D721Med (cell line): ENCODE data around the gene MFNG.
A peak's percentile ranks its signal among the peaks of the same experiment; 100 is the strongest.

Experiments used
- DNase-seq: peaks from one replicate; pipeline ENCODE4 v3.0.0; 2011; ENCODE audit warnings: low spot score; ENCODE audit not compliant: insufficient read length
- FAIRE-seq: peaks from 2 replicates; lab custom pipeline; 2011; peaks lifted over from hg19 to GRCh38; lab: Jason Lieb, UNC
- TF ChIP-seq, protein P1 (sequence below): IDR thresholded peaks from 2 replicates; pipeline ENCODE4 v1.5.1; 2012; ENCODE audit warnings: mild to moderate bottlenecking, control low read depth; ENCODE audit not compliant: insufficient read depth; ENCODE audit errors: missing control alignments

Gene MFNG

DNA sequence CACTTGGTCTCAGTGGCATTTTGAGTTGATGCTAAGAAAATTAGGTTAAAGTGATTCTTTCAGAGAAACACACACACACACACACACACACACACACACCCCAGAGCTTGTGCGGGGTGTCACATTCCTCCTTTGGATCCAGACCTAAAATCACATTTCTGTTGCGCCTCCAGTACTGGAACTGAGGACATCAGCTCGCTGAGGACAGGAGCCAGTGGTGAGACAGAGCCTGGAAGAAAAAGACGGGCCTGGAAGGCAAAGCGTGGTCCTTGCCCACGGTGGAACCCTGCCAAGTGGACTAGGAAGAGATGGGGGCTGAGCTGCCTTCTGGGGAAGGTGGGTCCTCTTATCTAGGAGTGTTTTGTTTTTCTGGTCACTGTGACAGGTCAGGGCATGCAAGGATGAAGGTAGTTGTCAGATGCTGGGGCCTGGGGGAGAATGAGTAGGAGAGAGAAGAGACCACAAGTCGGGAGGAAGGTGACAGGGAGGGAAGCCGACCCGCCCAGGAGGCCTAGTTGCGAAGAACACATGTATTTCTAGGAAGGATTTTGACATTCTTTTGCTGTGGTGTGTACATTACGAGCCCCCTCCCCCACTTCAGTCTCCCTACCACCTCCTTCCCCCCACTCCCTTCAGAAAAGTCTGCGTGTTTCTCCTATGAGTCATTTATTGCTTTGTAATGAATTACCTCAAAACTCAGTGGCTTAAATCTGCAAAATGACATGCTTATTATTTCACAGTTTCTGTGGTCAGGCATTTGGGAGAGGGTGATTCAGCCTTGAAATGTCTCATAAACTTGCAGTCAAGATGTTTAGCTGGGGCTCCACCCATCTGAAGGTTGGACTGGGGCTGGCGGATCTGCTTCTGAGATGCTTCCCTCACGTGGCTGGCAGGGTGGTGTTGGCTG lies 54.1 kb downstream of the MFNG start:
- TF ChIP-seq, protein P1, sequence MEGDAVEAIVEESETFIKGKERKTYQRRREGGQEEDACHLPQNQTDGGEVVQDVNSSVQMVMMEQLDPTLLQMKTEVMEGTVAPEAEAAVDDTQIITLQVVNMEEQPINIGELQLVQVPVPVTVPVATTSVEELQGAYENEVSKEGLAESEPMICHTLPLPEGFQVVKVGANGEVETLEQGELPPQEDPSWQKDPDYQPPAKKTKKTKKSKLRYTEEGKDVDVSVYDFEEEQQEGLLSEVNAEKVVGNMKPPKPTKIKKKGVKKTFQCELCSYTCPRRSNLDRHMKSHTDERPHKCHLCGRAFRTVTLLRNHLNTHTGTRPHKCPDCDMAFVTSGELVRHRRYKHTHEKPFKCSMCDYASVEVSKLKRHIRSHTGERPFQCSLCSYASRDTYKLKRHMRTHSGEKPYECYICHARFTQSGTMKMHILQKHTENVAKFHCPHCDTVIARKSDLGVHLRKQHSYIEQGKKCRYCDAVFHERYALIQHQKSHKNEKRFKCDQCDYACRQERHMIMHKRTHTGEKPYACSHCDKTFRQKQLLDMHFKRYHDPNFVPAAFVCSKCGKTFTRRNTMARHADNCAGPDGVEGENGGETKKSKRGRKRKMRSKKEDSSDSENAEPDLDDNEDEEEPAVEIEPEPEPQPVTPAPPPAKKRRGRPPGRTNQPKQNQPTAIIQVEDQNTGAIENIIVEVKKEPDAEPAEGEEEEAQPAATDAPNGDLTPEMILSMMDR = no peak
- FAIRE-seq (no peak), DNase-seq (no peak)

DNA sequence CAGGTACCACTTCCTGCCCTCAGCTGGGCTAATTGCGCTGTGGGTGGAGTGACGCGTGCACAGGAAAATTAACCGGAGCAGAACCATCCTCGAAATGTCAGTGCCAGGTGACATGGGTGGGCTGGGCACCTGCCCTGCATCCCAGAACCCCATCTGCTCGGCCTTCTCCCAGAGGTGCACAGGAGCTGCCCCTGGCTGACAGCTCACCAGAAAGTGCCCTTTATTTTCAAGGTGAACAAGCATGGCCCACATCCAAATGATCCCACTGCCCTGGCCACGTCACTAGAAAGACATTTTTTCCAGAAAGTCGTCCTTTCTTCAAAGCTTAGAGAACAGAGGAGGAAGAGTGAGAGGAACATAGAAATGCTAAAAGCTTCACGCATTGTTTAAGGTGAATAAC lies 54.8 kb downstream of the MFNG start:
- TF ChIP-seq, protein P1 = no peak
- DNase-seq (no peak), FAIRE-seq (no peak)

DNA sequence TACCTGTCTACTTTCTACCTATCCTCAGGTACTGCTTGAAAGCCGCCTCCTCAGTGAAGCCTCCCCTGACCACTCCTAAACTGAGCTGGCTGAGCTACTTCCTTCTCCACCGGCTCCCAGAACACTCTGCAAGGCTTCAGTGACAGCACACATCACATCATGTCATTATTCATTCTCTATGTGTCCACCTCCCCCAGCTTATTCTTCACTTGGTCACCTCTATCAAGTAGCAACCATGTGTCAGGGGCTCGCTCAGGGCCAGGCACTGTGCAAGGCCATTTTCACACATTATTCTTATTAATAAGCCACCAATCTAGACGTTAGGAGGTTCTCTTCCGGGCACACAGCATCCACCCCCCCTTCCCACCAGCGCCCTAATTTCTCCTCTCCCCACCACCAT lies 55.2 kb downstream of the MFNG start:
- DNase-seq (no peak), FAIRE-seq (no peak)
- TF ChIP-seq, protein P1 = no peak

DNA sequence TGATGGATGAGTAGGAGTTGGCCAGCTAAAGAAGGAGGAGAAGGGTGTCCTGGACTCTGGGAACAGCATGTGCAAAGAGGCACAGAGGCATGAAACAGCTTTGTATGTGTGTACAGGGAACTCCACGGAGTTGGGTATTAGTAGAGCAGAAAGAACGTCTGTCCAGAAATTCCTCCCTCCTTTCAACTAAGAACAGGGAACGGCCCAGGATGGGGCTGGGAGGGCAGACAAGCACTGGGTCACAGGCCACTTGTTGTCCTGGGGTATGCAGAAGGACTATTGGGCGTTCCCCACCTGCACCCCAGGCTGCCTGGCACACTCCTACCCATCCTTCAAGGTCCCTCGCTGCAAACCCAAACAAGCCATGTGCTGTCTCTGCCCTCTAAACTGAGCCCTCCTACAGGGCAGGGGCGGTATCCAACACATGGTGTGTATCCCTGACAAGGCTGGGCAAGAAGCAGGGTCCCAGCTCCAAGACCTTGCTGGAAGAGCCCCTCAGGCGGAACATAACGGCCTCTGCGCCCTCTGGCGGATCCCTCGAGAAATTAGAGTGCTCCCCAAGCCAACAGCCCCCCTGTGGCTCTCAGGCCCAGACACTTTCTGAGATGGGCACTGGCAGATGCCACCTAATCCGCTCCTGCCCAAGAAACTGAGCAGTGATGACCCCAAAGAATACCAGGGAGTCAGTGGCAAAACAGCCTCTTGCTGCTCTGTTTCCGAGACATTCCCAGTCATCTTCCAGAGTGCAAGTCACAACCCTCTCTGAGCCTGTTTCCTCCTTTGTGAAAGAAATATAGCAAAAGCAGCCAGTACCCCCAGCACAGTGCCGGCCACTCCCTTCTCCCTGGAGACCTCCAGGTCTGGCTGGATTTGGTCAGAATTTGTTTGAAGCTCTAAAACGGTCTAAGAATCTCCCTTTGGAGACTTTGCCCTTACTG lies 57.3 kb downstream of the MFNG start:
- TF ChIP-seq, protein P1 = peak; percentile 63
- no peak for FAIRE-seq
- no peak for DNase-seq

DNA sequence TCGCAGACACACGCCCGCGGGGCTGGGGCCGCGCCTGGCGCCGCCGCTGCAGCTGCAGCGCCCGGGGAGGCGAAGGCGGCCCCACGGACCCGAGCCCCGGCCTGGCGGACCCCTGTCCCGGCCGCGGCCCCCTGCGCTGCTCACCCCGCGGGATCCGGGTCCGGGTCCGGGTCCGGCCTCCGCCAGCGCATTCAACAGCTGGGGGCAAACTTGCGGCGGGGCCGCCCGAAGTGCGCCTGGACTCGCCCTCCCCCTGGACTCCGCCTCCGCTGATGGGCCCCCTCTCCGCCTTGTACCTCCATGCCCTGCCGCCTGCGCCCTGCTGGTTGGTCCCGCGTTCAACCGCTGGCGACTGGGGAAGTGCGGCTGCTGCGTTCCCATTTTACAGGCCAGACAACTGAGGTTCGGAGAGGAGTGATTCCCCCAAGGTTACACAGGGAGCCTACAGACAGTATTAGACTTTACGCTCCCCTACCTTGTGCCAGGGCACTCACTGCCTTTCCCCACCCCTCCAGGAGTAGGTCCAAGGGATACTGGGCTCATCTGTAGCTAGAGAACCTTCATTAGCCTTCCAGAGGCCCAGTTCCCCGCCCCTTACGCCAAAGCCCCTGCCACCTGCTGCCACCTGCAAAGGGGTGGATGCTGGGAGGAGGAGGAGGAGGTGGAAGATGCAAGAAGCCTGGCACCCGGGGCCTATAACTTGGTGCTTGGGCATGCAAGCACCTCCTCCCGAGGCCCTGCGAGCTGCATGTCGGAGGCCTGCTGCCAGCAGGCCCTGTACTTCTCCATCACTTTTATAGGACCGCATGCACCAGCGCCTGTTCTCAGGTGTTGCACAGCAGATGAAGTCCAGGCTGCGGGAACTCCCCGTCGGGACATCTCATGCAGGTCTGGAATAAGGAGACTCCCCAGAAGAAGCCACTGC lies 58.2 kb downstream of the MFNG start:
- TF ChIP-seq, protein P1 = no peak
- no peak for DNase-seq
- FAIRE-seq = no peak

DNA sequence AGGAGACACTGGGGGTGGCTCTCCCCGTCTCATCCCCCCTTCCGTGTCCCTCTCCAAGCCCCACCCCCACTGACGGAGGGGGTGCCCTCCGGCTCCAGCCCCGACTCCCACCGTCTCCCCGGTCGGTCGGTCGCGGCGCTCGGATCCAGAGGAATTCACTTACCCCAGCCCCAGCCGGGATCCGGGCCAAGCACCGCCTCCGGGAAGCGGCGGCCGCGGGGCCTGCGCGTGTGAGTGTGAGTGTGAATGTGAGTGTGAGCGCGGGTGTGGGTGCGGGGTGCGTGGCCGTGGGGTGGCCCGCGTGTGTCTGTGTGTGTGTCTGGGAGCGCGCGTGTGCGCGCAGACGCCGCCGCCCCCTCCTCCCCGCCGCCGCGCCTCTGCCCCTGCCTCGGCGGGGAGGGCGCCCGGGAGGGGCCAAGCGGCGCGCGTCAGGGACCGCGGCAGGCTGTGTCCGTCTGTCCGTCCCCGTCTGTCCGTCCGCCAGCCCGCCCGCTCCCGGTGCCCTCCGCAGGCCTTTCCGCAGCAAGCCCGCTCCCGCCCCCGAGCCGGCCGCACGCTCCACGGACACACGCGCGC lies 59.0 kb downstream of the MFNG start, which contains the start of gene ELFN2:
ELFN2 (minus strand) TSS at position 345 of the 576 bp plus-strand sequence. CDS start 51,945 bp downstream, outside the sequence.
- no peak for DNase-seq
- TF ChIP-seq, protein P1 = no peak
- FAIRE-seq = no peak
